Activated CD8-positive, alpha-beta T cell treated with anti-CD3 and anti-CD28 coated beads for 36 hours (primary cell): ENCODE data around the gene CLEC16A. TPM values are rescaled to one million over a fixed set of nuclear protein-coding genes. Genes with fewer than 3 reads are reported as not detected.

Source experiments
- ATAC-seq: fragments of 200-7000 bp; cut with Tn5 transposase; one replicate; pipeline ENCODE4 v1.10.0; 2021; ENCODE audit warnings: mild to moderate bottlenecking, moderate library complexity
- CTCF ChIA-PET: fragments of 350-600 bp; sonication (Branson Sonifier 250); formaldehyde crosslinking; loops from one replicate; lab custom pipeline; 2021; ENCODE audit warnings: antibody characterized with exemption; lab: Charles Lee
- POLR2A ChIA-PET: fragments of 350-600 bp; sonication (Branson Sonifier 250); formaldehyde crosslinking; loops from one replicate; lab custom pipeline; 2021; ENCODE audit warnings: antibody characterized with exemption; lab: Charles Lee
- DNase-seq: peaks from one replicate; pipeline ENCODE4 v3.0.0-alpha.2; 2020
- H3K27ac Mint-ChIP-seq: one replicate; pipeline ENCODE4 v1.8.0; 2021; ENCODE audit warnings: mild to moderate bottlenecking, mixed read lengths
- H3K27me3 Mint-ChIP-seq: one replicate; pipeline ENCODE4 v1.8.0; 2021; ENCODE audit warnings: mixed read lengths
- H3K36me3 Mint-ChIP-seq: one replicate; pipeline ENCODE4 v1.8.0; 2021; ENCODE audit warnings: low read depth, mixed read lengths
- H3K4me1 Mint-ChIP-seq: one replicate; pipeline ENCODE4 v1.8.0; 2021; ENCODE audit warnings: low read depth, mixed read lengths
- H3K4me3 Mint-ChIP-seq: one replicate; pipeline ENCODE4 v1.8.0; 2021; ENCODE audit warnings: mild to moderate bottlenecking, moderate library complexity, mixed read lengths
- H3K9me3 Mint-ChIP-seq: one replicate; pipeline ENCODE4 v1.8.0; 2021; ENCODE audit warnings: mixed read lengths
- intact Hi-C: fragments of 100-400 bp; cut with micrococcal nuclease; formaldehyde crosslinking; loops from one replicate; pipeline ENCODE4 v1.10.0; 2022
- total RNA-seq, 2 experiments: library from RNA; stranded (reverse); gene quantifications; one replicate each; pipeline ENCODE4 v1.2.3, GENCODE V29; 2021
- TF ChIP-seq, protein P1 (sequence below): fragments of 200-600 bp; IDR thresholded peaks from one replicate; pipeline ENCODE4 v1.8.0; 2022; ENCODE audit warnings: antibody characterized with exemption, mild to moderate bottlenecking

Gene CLEC16A
- total RNA-seq, 2 experiments from 2014 or later = 20.4 to 21.7 TPM

- DNase-seq (no peak), ATAC-seq (no peak)
- Mint-ChIP-seq H3K9me3 (peaks cover 2% of the 10 kb centered on the region), H3K27ac (no peak overlapping the region), H3K4me3 (no peak overlapping the region), H3K36me3 (peaks cover 11% of the 10 kb centered on the region), H3K27me3 (no peaks in the 10 kb centered on the region), H3K4me1 (peaks cover 5% of the 10 kb centered on the region)
- TF ChIP-seq, protein P1, sequence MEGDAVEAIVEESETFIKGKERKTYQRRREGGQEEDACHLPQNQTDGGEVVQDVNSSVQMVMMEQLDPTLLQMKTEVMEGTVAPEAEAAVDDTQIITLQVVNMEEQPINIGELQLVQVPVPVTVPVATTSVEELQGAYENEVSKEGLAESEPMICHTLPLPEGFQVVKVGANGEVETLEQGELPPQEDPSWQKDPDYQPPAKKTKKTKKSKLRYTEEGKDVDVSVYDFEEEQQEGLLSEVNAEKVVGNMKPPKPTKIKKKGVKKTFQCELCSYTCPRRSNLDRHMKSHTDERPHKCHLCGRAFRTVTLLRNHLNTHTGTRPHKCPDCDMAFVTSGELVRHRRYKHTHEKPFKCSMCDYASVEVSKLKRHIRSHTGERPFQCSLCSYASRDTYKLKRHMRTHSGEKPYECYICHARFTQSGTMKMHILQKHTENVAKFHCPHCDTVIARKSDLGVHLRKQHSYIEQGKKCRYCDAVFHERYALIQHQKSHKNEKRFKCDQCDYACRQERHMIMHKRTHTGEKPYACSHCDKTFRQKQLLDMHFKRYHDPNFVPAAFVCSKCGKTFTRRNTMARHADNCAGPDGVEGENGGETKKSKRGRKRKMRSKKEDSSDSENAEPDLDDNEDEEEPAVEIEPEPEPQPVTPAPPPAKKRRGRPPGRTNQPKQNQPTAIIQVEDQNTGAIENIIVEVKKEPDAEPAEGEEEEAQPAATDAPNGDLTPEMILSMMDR = no peak
- CTCF ChIA-PET = no interaction called here
- intact Hi-C loops = no loop called here
- POLR2A ChIA-PET = interaction anchor here (1.5 kb wide), 1 partner anchor 7 kb away, joined by 4 read pairs; no protein-coding TSS in a partner anchor
These were observed 203.5 kb downstream of the CLEC16A start for GRCh38 chr16:11147754-11148444.

- H3K4me1 Mint-ChIP-seq = peaks cover 12% of the 10 kb centered on the region
- no peak overlapping the region for H3K27ac Mint-ChIP-seq
- ChIA-PET POLR2A (interaction anchor here (1.5 kb wide), 1 partner anchor 8 kb away, joined by 4 read pairs; no protein-coding TSS in a partner anchor), CTCF (interaction anchor here (1.0 to 1.7 kb wide), 4 partner anchors 10 to 69 kb away, joined by 3 to 9 read pairs (median 4); no protein-coding TSS in a partner anchor)
- H3K27me3 Mint-ChIP-seq = no peaks in the 10 kb centered on the region
- ATAC-seq (no peak), DNase-seq (no peak)
- H3K4me3 Mint-ChIP-seq = no peak overlapping the region
- intact Hi-C loops = no loop called here
- peaks cover 2% of the 10 kb centered on the region for H3K9me3 Mint-ChIP-seq
- H3K36me3 Mint-ChIP-seq = peaks cover 11% of the 10 kb centered on the region
- TF ChIP-seq, protein P1 = no peak
These were observed 204.8 kb downstream of the CLEC16A start for GRCh38 chr16:11149011-11149616.

- ATAC-seq = no peak
- Mint-ChIP-seq H3K27ac (no peak overlapping the region), H3K27me3 (no peaks in the 10 kb centered on the region), H3K9me3 (peaks cover 2% of the 10 kb centered on the region), H3K36me3 (peaks cover 11% of the 10 kb centered on the region), H3K4me3 (no peak overlapping the region), H3K4me1 (peaks cover 17% of the 10 kb centered on the region)
- TF ChIP-seq, protein P1 = no peak
- DNase-seq = no peak
- intact Hi-C loops = no loop called here
- CTCF ChIA-PET = interaction anchor here (1.7 kb wide), 1 partner anchor 11 kb away, joined by 9 read pairs; no protein-coding TSS in a partner anchor
- POLR2A ChIA-PET = no interaction called here
These were observed 205.8 kb downstream of the CLEC16A start for GRCh38 chr16:11150190-11150589.

DNA sequence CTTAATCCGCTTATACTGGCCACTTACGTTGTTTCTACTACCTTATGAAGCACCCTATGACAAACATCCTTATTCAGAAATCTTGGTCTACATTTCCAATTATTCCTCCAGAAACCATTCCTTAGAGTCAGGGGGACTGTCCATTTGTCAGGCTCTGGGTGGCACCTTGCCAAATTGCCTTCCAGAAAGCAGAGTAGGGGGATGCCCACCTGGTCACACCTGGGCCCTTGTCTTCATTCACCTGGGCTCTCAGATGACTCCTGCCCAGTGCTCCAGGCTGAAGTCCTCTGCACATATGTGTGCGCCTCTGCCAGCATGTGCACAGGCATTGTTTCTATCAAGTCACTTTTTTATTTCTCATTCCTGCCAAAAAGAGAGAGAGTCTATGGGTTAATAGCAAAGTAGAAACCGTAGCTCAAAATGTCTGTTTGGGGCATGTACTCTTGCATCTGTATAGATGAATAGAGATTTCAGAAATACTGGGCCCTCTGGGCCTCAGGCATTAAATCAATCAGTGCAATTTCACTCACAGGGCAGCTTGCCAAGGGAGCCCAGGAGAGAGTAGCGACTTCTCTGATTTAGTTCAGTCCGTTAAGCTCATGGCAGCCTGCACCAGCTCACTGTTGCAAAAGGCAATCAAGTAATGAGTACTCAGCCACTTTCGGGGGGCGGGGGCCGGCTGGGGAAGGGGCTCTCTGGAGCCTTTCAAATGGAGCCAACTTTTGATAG lies 207.0 kb downstream of the CLEC16A start:
- Mint-ChIP-seq H3K9me3 (peaks cover 2% of the 10 kb centered on the region), H3K27me3 (no peaks in the 10 kb centered on the region), H3K27ac (no peak overlapping the region), H3K4me3 (no peak overlapping the region), H3K4me1 (peaks cover 24% of the 10 kb centered on the region), H3K36me3 (peaks cover 11% of the 10 kb centered on the region)
- no peak for DNase-seq
- intact Hi-C loops = no loop called here
- POLR2A ChIA-PET = interaction anchor here (1.3 kb wide), 1 partner anchor 11 kb away, joined by 4 read pairs; no protein-coding TSS in a partner anchor
- CTCF ChIA-PET = interaction anchor here (0.9 to 3.2 kb wide), 4 partner anchors 8 to 78 kb away, joined by 3 to 10 read pairs (median 6); no protein-coding TSS in a partner anchor
- TF ChIP-seq, protein P1 = no peak
- no peak for ATAC-seq
